IMR-90 (cell line): ENCODE results near the gene PRRG1. TPM values are rescaled to one million over a fixed set of nuclear protein-coding genes. Genes with fewer than 3 reads are reported as not detected.

ENCODE experiments used
- ATAC-seq: fragments of 200-7000 bp; cut with Tn5 transposase; 2 replicates; pipeline ENCODE4 v1.9.1; 2020; ENCODE audit warnings: low read depth, mild to moderate bottlenecking, moderate library complexity
- BruUV-seq: library from RNA; stranded (reverse); fragments of 400-500 nt; replicated peaks from 2 replicates; lab custom pipeline; 2021; lab: Mats Ljungman, UMichigan
- CTCF ChIA-PET: fragments of 300-600 bp; formaldehyde crosslinking; extraction: SDS; loops from one replicate; lab custom pipeline; 2021; ENCODE audit warnings: antibody characterized with exemption; lab: Yijun Ruan, JAX
- POLR2A ChIA-PET: fragments of 300-600 bp; sonication (Branson Sonifier 250); formaldehyde crosslinking; loops from one replicate; lab custom pipeline; 2022; ENCODE audit warnings: antibody characterized with exemption; ENCODE audit not compliant: unreplicated experiment; lab: Charles Lee
- DNase-seq: peaks from one replicate; pipeline ENCODE4 v3.0.0; 2013
- H2AFZ ChIP-seq: replicated peaks from 2 replicates; pipeline ENCODE3; 2013; ENCODE audit warnings: low read length, mild to moderate bottlenecking; ENCODE audit not compliant: poor library complexity
- H2AK5ac ChIP-seq: 2 replicates; pipeline ENCODE4 v1.6.1; 2013; ENCODE audit warnings: low read depth, low read length, inconsistent platforms
- H2AK9ac ChIP-seq: replicated peaks from 2 replicates; pipeline ENCODE3; 2013; ENCODE audit warnings: mild to moderate bottlenecking, low read depth, low read length, moderate library complexity; ENCODE audit not compliant: poor library complexity
- H2BK120ac ChIP-seq: 2 replicates; pipeline ENCODE4 v1.6.1; 2013; ENCODE audit warnings: low read depth, low read length, inconsistent platforms
- H2BK15ac ChIP-seq: 3 replicates; pipeline ENCODE4 v1.6.1; 2013; ENCODE audit warnings: low read depth, low read length, inconsistent platforms
- H2BK20ac ChIP-seq: 2 replicates; pipeline ENCODE4 v1.6.1; 2013; ENCODE audit warnings: low read depth, mild to moderate bottlenecking, inconsistent platforms, low read length, moderate library complexity
- H2BK5ac ChIP-seq: 2 replicates; pipeline ENCODE4 v1.6.1; 2013; ENCODE audit warnings: mild to moderate bottlenecking, low read depth, low read length, inconsistent platforms; ENCODE audit not compliant: poor library complexity, severe bottlenecking
- H3K14ac ChIP-seq: replicated peaks from 2 replicates; pipeline ENCODE4 v1.6.1; 2013; ENCODE audit warnings: low read depth, low read length, inconsistent platforms
- H3K18ac ChIP-seq: 2 replicates; pipeline ENCODE4 v1.6.1; 2013; ENCODE audit warnings: low read depth, low read length, control low read depth
- H3K23ac ChIP-seq: 2 replicates; pipeline ENCODE4 v1.6.1; 2013; ENCODE audit warnings: low read depth, low read length, inconsistent platforms
- H3K27ac ChIP-seq: 2 replicates; pipeline ENCODE4 v1.5.1; 2013; ENCODE audit warnings: mild to moderate bottlenecking, control low read depth, low read length; ENCODE audit not compliant: insufficient read depth
- H3K27me3 ChIP-seq: 2 replicates; pipeline ENCODE4 v1.6.1; 2013; ENCODE audit warnings: low read length; ENCODE audit not compliant: control insufficient read depth, insufficient read depth
- H3K36me3 ChIP-seq: 2 replicates; pipeline ENCODE4 v1.6.1; 2013; ENCODE audit warnings: low read length, mixed read lengths; ENCODE audit not compliant: control insufficient read depth, insufficient read depth
- H3K4ac ChIP-seq: 2 replicates; pipeline ENCODE4 v1.6.1; 2013; ENCODE audit warnings: low read depth, low read length, inconsistent platforms
- H3K4me1 ChIP-seq: 2 replicates; pipeline ENCODE4 v1.6.1; 2013; ENCODE audit warnings: low read length, mixed read lengths; ENCODE audit not compliant: control insufficient read depth, insufficient read depth
- H3K4me2 ChIP-seq: 2 replicates; pipeline ENCODE4 v1.6.1; 2013; ENCODE audit warnings: low read depth, mild to moderate bottlenecking, control low read depth, low read length, moderate library complexity
- H3K4me3 ChIP-seq: 2 replicates; pipeline ENCODE4 v1.5.1; 2013; ENCODE audit warnings: low read depth, mild to moderate bottlenecking, control low read depth, low read length, moderate library complexity; ENCODE audit not compliant: insufficient read depth
- H3K56ac ChIP-seq: 2 replicates; pipeline ENCODE4 v1.6.1; 2013; ENCODE audit warnings: low read length, inconsistent platforms; ENCODE audit not compliant: insufficient read depth; ENCODE audit errors: extremely low read depth
- H3K79me1 ChIP-seq, 2 experiments: 2 replicates each; pipeline ENCODE4 v1.6.1; 2013; ENCODE audit warnings: low read length in 2 of 2, inconsistent platforms in 1 of 2, low read depth in 1 of 2
- H3K9ac ChIP-seq: 2 replicates; pipeline ENCODE4 v1.6.1; 2013; ENCODE audit warnings: low read depth, low read length, control low read depth
- H3K9me1 ChIP-seq: 2 replicates; pipeline ENCODE4 v1.6.1; 2013; ENCODE audit warnings: low read length, inconsistent platforms; ENCODE audit not compliant: insufficient read depth
- H3K9me3 ChIP-seq: 2 replicates; pipeline ENCODE4 v1.6.1; 2013; ENCODE audit warnings: low read length; ENCODE audit not compliant: control insufficient read depth, insufficient read depth
- H4K20me1 ChIP-seq: 2 replicates; pipeline ENCODE4 v1.6.1; 2013; ENCODE audit warnings: low read length, inconsistent platforms; ENCODE audit not compliant: insufficient read depth
- H4K5ac ChIP-seq: 2 replicates; pipeline ENCODE4 v1.6.1; 2013; ENCODE audit warnings: mild to moderate bottlenecking, low read depth, low read length, control low read depth
- H4K8ac ChIP-seq, 2 experiments: 2 replicates each; pipeline ENCODE4 v1.6.1; 2013; ENCODE audit warnings: low read depth in 2 of 2, low read length in 2 of 2, control low read depth in 1 of 2, inconsistent platforms in 1 of 2
- H4K91ac ChIP-seq: 2 replicates; pipeline ENCODE4 v1.6.1; 2013; ENCODE audit warnings: low read depth, low read length, inconsistent platforms; ENCODE audit not compliant: insufficient read depth
- CEBPB ChIP-seq: IDR thresholded peaks from 2 replicates; pipeline ENCODE4 v1.6.1; 2012; ENCODE audit warnings: low read depth, low read length, improper control_type of control experiment
- CHD1 ChIP-seq: IDR thresholded peaks from 2 replicates; pipeline ENCODE4 v1.6.1; 2012; ENCODE audit warnings: low read depth, low read length, improper control_type of control experiment
- CTCF ChIP-seq: conservative IDR thresholded peaks from 2 replicates; pipeline ENCODE4 v1.5.1; 2012; ENCODE audit warnings: mild to moderate bottlenecking, low read depth, low read length, improper control_type of control experiment
- ELK1 ChIP-seq: fragments of 150-350 bp; IDR thresholded peaks from 2 replicates; pipeline ENCODE4 v1.6.1; 2016; ENCODE audit warnings: low read depth, mild to moderate bottlenecking, low read length, moderate library complexity, borderline replicate concordance
- FOS ChIP-seq: fragments of 150-350 bp; IDR thresholded peaks from 2 replicates; pipeline ENCODE4 v1.6.1; 2016; ENCODE audit warnings: low read depth, low read length
- MXI1 ChIP-seq: IDR thresholded peaks from 2 replicates; pipeline ENCODE4 v1.6.1; 2012; ENCODE audit warnings: low read depth, mild to moderate bottlenecking, low read length, moderate library complexity, borderline replicate concordance
- POLR2A ChIP-seq: IDR thresholded peaks from 2 replicates; pipeline ENCODE4 v1.6.1; 2012; ENCODE audit warnings: mild to moderate bottlenecking, low read depth, low read length
- RAD21 ChIP-seq: IDR thresholded peaks from 2 replicates; pipeline ENCODE4 v1.6.1; 2012; ENCODE audit warnings: low read length, improper control_type of control experiment
- RCOR1 ChIP-seq: IDR thresholded peaks from 2 replicates; pipeline ENCODE4 v1.6.1; 2012; ENCODE audit warnings: mild to moderate bottlenecking, low read length, improper control_type of control experiment; ENCODE audit not compliant: insufficient replicate concordance
- RFX5 ChIP-seq: IDR thresholded peaks from 2 replicates; pipeline ENCODE4 v1.8.0; 2012; ENCODE audit warnings: low read depth, mild to moderate bottlenecking, low read length, moderate library complexity
- USF2 ChIP-seq: fragments of 150-350 bp; IDR thresholded peaks from 2 replicates; pipeline ENCODE4 v1.6.1; 2017; ENCODE audit warnings: mild to moderate bottlenecking, antibody characterized with exemption, low read length, low read depth
- dilution Hi-C: fragments of 300-500 bp; cut with HindIII; formaldehyde crosslinking; loops from one replicate; pipeline ENCODE4 v1.14.3; 2018; ENCODE audit warnings: low sequenced_read_pairs; ENCODE audit not compliant: unreplicated experiment
- in situ Hi-C: fragments of 300-500 bp; cut with MboI; formaldehyde crosslinking; loops from 3 replicates; pipeline ENCODE4 v1.14.3; 2019; ENCODE audit warnings: low sequenced_read_pairs, inconsistent platforms, mixed read lengths
- intact Hi-C: fragments of 100-400 bp; cut with micrococcal nuclease; formaldehyde crosslinking; loops from 2 replicates; pipeline ENCODE4 v1.10.0; 2022
- polyA plus RNA-seq, 3 experiments: library from polyadenylated mRNA; depleted of rRNA; stranded (reverse); fragments of >200 nt; gene quantifications; 2 replicates each; pipeline ENCODE4 v1.2.3, GENCODE V29; 2012; ENCODE audit warnings: low replicate concordance in 1 of 3
- total RNA-seq: library from RNA; depleted of rRNA; stranded (reverse); fragments of >200 nt; gene quantifications from 2 replicates; pipeline ENCODE4 v1.2.3, GENCODE V29; 2012

The PRRG1 gene
- total and polyA plus RNA-seq, 2 of the 4 experiments (the other 2 are of a cell fraction): 9.0 to 11.1 TPM

GRCh38 chrX:37380256-37380655 lies 31.1 kb downstream of the PRRG1 start:
- Histone ChIP-seq H3K9ac (no peak overlapping the region), H4K8ac (no peak overlapping the region), H3K27ac (no peak overlapping the region), H4K5ac (no peak overlapping the region), H3K36me3 (no peaks in the 10 kb centered on the region), H3K4me2 (no peak overlapping the region), H2BK20ac (no peak overlapping the region), H3K4ac (no peak overlapping the region), H4K91ac (no peak overlapping the region), H4K20me1 (peaks cover 13% of the 10 kb centered on the region; the same call in 1 of the 2 replicates), H3K18ac (no peak overlapping the region), H2AFZ (no peak overlapping the region), H2AK5ac (no peak overlapping the region), H2BK15ac (no peak overlapping the region), H3K14ac (no peak overlapping the region), H2AK9ac (no peak overlapping the region), H3K23ac (no peak overlapping the region), H2BK5ac (no peak overlapping the region), H3K56ac (no peak overlapping the region), H3K79me1 (peaks cover 0 to 2% of the 10 kb centered on the region in 2 experiments; a peak in 1 of 4 replicates), H3K4me1 (no peaks in the 10 kb centered on the region), H2BK120ac (no peak overlapping the region), H3K4me3 (no peak overlapping the region), H3K9me1 (no peaks in the 10 kb centered on the region), H3K27me3 (no peaks in the 10 kb centered on the region), H3K9me3 (no peaks in the 10 kb centered on the region)
- TF ChIP-seq ELK1 (no peak), CTCF (no peak), CEBPB (no peak), RCOR1 (no peak), MXI1 (no peak), POLR2A (no peak), USF2 (no peak), CHD1 (no peak), RAD21 (no peak), RFX5 (no peak), FOS (no peak)
- CTCF ChIA-PET: no interaction called here
- DNase-seq (no peak), ATAC-seq (no peak)
- no TSS peak for BruUV-seq
- dilution Hi-C loops (no loop called here), intact Hi-C loops (loop anchor here (5.0 kb wide), 1 partner anchor 63 kb away; no protein-coding TSS in a partner anchor), in situ Hi-C loops (no loop called here)
- POLR2A ChIA-PET: no interaction called here
